ENCODE measurements around the gene MICOS13.

The MICOS13 gene

DNA sequence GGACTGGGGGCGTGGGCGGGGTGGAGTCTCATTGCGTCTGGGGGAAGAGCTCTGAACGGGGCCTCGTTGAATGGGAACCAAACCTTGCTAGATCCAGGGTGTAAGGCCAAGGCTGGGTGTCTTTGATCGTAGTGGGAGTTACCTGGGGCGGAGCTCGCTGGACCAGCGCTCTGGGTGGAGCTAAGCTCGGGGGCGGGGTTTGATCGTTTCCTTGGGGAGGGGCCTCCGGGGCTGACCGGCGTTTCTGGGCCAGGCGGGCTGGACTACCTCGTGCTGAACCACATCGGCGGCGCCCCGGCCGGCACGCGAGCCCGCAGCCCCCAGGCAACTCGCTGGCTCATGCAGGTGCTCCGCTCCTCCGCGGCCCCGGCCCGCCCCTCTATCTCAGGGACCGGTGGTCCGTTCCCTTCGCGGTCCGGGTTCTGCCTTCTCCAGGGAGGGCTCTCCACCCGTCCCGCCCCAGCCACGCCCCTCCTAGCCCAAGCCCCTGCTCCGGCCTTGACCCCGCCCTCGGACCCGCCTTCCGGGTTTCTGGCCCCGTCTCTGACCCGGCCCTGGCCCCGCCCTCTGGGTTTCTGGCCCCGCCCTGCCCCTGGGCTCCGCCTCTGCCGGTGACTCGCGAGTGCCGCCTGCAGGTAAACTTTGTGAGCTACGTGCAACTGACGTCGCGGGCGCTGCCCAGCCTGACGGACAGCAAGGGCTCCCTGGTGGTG, 6.5 kb upstream of the MICOS13 start (continued):
- TF ChIP-seq, protein P1, sequence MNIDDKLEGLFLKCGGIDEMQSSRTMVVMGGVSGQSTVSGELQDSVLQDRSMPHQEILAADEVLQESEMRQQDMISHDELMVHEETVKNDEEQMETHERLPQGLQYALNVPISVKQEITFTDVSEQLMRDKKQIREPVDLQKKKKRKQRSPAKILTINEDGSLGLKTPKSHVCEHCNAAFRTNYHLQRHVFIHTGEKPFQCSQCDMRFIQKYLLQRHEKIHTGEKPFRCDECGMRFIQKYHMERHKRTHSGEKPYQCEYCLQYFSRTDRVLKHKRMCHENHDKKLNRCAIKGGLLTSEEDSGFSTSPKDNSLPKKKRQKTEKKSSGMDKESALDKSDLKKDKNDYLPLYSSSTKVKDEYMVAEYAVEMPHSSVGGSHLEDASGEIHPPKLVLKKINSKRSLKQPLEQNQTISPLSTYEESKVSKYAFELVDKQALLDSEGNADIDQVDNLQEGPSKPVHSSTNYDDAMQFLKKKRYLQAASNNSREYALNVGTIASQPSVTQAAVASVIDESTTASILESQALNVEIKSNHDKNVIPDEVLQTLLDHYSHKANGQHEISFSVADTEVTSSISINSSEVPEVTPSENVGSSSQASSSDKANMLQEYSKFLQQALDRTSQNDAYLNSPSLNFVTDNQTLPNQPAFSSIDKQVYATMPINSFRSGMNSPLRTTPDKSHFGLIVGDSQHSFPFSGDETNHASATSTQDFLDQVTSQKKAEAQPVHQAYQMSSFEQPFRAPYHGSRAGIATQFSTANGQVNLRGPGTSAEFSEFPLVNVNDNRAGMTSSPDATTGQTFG (tag by site-specific recombination; IDR thresholded peaks at IDR 0.05; ENCODE audit: borderline replicate concordance) = no peak
- TF ChIP-seq SALL2 (tag by site-specific recombination; IDR thresholded peaks at IDR 0.05; ENCODE audit: borderline replicate concordance) (no peak), ZNF777 (tag by site-specific recombination; IDR thresholded peaks at IDR 0.05; ENCODE audit: borderline replicate concordance) (no peak), ZFP41 (tag by site-specific recombination; IDR thresholded peaks at IDR 0.05; ENCODE audit: borderline replicate concordance) (no peak), ZNF664 (tag by site-specific recombination; IDR thresholded peaks at IDR 0.05) (no peak), ZNF175 (tag by site-specific recombination; IDR thresholded peaks at IDR 0.05) (no peak), ZNF184 (tag by site-specific recombination; IDR thresholded peaks at IDR 0.05) (no peak), ZNF560 (tag by site-specific recombination; IDR thresholded peaks at IDR 0.05; ENCODE audit: borderline replicate concordance) (no peak), HOXD13 (CRISPR knock-in tag; IDR thresholded peaks at IDR 0.05; ENCODE audit: borderline replicate concordance) (no peak), ZFP37 (tag by site-specific recombination; IDR thresholded peaks at IDR 0.05) (no peak), ZNF214 (tag by site-specific recombination; IDR thresholded peaks at IDR 0.05; ENCODE audit: borderline replicate concordance) (no peak), ZBTB7A (tag by site-specific recombination; IDR thresholded peaks at IDR 0.05; ENCODE audit: low read depth) (peak; percentile 69; the same call in 1 of the 2 replicates), ZNF239 (tag by site-specific recombination; IDR thresholded peaks at IDR 0.05) (no peak), ZNF404 (tag by site-specific recombination; IDR thresholded peaks at IDR 0.05) (no peak), ZNF10 (tag by site-specific recombination; IDR thresholded peaks at IDR 0.05) (no peak), ZNF324 (tag by site-specific recombination; IDR thresholded peaks at IDR 0.05) (0 out of 2 replicates have a peak, but pooled peaks have one; percentile 21), ZBTB1 (tag by site-specific recombination; IDR thresholded peaks at IDR 0.05) (no peak), ZNF529 (tag by site-specific recombination; IDR thresholded peaks at IDR 0.05; ENCODE audit: insufficient replicate concordance) (no peak), ZNF600 (tag by site-specific recombination; IDR thresholded peaks at IDR 0.05) (peak; percentile 87), BCL11A (tag by site-specific recombination; IDR thresholded peaks at IDR 0.05; ENCODE audit: low read depth) (0 out of 2 replicates have a peak, but pooled peaks have one; percentile 23), OSR2 (tag by site-specific recombination; IDR thresholded peaks at IDR 0.05) (no peak), RBAK (tag by site-specific recombination; IDR thresholded peaks at IDR 0.05) (no peak)
- TF ChIP-seq, protein P2, sequence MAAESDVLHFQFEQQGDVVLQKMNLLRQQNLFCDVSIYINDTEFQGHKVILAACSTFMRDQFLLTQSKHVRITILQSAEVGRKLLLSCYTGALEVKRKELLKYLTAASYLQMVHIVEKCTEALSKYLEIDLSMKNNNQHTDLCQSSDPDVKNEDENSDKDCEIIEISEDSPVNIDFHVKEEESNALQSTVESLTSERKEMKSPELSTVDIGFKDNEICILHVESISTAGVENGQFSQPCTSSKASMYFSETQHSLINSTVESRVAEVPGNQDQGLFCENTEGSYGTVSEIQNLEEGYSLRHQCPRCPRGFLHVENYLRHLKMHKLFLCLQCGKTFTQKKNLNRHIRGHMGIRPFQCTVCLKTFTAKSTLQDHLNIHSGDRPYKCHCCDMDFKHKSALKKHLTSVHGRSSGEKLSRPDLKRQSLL (tag by site-specific recombination; IDR thresholded peaks at IDR 0.05) = no peak
- TF ChIP-seq, protein P3, sequence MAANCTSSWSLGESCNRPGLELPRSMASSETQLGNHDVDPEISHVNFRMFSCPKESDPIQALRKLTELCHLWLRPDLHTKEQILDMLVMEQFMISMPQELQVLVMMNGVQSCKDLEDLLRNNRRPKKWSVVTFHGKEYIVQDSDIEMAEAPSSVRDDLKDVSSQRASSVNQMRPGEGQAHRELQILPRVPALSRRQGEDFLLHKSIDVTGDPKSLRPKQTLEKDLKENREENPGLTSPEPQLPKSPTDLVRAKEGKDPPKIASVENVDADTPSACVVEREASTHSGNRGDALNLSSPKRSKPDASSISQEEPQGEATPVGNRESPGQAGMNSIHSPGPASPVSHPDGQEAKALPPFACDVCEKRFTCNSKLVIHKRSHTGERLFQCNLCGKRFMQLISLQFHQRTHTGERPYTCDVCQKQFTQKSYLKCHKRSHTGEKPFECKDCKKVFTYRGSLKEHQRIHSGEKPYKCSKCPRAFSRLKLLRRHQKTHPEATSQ (tag by site-specific recombination; IDR thresholded peaks at IDR 0.05) = no peak
- TF ChIP-seq, protein P4, sequence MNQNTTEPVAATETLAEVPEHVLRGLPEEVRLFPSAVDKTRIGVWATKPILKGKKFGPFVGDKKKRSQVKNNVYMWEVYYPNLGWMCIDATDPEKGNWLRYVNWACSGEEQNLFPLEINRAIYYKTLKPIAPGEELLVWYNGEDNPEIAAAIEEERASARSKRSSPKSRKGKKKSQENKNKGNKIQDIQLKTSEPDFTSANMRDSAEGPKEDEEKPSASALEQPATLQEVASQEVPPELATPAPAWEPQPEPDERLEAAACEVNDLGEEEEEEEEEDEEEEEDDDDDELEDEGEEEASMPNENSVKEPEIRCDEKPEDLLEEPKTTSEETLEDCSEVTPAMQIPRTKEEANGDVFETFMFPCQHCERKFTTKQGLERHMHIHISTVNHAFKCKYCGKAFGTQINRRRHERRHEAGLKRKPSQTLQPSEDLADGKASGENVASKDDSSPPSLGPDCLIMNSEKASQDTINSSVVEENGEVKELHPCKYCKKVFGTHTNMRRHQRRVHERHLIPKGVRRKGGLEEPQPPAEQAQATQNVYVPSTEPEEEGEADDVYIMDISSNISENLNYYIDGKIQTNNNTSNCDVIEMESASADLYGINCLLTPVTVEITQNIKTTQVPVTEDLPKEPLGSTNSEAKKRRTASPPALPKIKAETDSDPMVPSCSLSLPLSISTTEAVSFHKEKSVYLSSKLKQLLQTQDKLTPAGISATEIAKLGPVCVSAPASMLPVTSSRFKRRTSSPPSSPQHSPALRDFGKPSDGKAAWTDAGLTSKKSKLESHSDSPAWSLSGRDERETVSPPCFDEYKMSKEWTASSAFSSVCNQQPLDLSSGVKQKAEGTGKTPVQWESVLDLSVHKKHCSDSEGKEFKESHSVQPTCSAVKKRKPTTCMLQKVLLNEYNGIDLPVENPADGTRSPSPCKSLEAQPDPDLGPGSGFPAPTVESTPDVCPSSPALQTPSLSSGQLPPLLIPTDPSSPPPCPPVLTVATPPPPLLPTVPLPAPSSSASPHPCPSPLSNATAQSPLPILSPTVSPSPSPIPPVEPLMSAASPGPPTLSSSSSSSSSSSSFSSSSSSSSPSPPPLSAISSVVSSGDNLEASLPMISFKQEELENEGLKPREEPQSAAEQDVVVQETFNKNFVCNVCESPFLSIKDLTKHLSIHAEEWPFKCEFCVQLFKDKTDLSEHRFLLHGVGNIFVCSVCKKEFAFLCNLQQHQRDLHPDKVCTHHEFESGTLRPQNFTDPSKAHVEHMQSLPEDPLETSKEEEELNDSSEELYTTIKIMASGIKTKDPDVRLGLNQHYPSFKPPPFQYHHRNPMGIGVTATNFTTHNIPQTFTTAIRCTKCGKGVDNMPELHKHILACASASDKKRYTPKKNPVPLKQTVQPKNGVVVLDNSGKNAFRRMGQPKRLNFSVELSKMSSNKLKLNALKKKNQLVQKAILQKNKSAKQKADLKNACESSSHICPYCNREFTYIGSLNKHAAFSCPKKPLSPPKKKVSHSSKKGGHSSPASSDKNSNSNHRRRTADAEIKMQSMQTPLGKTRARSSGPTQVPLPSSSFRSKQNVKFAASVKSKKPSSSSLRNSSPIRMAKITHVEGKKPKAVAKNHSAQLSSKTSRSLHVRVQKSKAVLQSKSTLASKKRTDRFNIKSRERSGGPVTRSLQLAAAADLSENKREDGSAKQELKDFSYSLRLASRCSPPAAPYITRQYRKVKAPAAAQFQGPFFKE (tag by site-specific recombination; IDR thresholded peaks at IDR 0.05; ENCODE audit: borderline replicate concordance) = no peak
- TF ChIP-seq, protein P5, sequence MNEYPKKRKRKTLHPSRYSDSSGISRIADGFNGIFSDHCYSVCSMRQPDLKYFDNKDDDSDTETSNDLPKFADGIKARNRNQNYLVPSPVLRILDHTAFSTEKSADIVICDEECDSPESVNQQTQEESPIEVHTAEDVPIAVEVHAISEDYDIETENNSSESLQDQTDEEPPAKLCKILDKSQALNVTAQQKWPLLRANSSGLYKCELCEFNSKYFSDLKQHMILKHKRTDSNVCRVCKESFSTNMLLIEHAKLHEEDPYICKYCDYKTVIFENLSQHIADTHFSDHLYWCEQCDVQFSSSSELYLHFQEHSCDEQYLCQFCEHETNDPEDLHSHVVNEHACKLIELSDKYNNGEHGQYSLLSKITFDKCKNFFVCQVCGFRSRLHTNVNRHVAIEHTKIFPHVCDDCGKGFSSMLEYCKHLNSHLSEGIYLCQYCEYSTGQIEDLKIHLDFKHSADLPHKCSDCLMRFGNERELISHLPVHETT (tag by site-specific recombination; IDR thresholded peaks at IDR 0.05) = no peak

Measured in HEK293 (cell line).